GM12874 (cell line): ENCODE measurements around the gene ZDHHC12.

Experiments
- CTCF ChIP-seq: IDR thresholded peaks from 2 replicates; pipeline ENCODE4 v1.5.1; 2011; ENCODE audit warnings: low read depth, mild to moderate bottlenecking, control low read depth, low read length, moderate library complexity; ENCODE audit not compliant: insufficient read depth

Gene ZDHHC12

GRCh38 chr9:128743421-128743820 is 19.5 kb upstream of the ZDHHC12 start:
- TF ChIP-seq CTCF: no peak

- TF ChIP-seq CTCF: no peak
Observed at GRCh38 chr9:128742401-128742800, 18.5 kb upstream of the ZDHHC12 start.

GRCh38 chr9:128735373-128735772 is 11.4 kb upstream of the ZDHHC12 start:
- no peak for TF ChIP-seq CTCF

DNA sequence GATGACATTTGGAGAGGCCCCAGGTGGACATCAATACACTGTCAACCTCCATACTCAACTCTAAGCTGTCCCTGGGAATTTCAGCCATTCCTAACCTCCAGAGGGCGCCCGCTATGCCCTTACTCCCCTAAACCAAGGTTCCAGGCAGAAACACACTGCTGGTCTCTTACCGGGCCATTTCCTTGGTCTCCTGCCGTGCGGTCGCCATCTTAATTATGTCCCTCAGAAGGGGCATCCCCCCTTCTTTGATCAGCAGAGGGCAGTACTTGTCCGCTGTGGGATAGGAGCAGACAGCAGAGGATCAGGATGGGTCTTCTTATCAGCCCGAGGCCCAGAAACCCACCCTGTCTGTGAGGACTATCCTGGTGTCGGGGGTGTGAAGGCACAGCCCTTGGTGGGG is 9.3 kb upstream of the ZDHHC12 start:
- no peak for TF ChIP-seq CTCF

GRCh38 chr9:128732576-128732975 is 8.6 kb upstream of the ZDHHC12 start:
- TF ChIP-seq CTCF: no peak

DNA sequence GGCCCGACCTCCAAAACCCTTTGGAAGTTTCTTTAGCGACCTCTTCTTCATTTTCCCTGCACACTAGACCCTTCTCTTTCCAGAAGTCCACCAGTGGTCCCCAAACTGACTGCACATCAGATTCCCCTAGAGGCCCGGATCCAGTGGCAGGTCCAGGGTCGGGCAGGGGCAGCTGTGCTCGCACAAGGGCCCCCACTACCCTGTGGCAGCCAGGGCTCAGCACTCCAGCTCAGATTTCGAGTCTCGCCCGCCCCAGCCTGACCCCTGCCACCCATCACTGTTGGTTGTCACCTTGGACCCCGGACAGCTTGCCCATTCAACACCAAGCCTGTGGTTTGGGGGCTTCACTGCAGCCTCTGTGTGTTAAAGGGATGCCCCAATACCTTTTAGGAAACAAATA is 7.8 kb upstream of the ZDHHC12 start:
- TF ChIP-seq CTCF: no peak

DNA sequence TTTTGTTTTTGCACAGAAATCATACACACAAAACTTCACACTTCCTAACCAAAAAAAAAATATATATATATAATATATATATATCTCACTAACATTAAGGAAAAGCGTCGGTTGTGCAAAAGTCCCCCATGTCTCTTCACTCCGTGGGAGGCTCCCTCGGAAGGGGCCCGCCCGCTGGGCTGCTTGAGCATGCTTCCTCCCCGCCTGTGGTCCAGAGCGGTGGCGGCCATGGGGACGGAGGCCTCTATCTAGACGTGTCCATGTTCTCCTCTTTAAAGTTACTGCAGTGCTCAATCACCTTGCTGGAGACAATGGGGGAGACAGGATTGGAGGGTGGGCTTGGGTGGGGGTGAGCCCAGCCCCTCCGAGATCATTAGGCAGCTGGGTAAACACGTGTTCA is 7.2 kb upstream of the ZDHHC12 start:
- no peak for TF ChIP-seq CTCF

GRCh38 chr9:128729766-128730517 is 6.0 kb upstream of the ZDHHC12 start:
- TF ChIP-seq CTCF: no peak
